Activated T-cell treated with anti-CD3 and anti-CD28 coated beads, Interleukin-2, amount 50 U/mL, for 72 hours (primary cell): Measurements from ENCODE around the gene SLC29A1. TPM values are rescaled to one million over a fixed set of nuclear protein-coding genes. Genes with fewer than 3 reads are reported as not detected.

Source experiments
- ATAC-seq, 2 donors: fragments of 150-1000 bp; cut with Tn5 transposase; replicated peaks in 1 of 2; 2 replicates each; pipeline ENCODE4 v1.10.0; 2021; ENCODE audit warnings: moderate library complexity in 2 of 2, mild to moderate bottlenecking in 1 of 2
- DNase-seq, 2 donors: peaks; one replicate each; pipeline ENCODE4 v3.0.0; 2021 to 2022; ENCODE audit warnings: mixed read lengths in 1 of 2
- H3K27ac Mint-ChIP-seq: one replicate; pipeline ENCODE4 v1.8.0; 2022; ENCODE audit warnings: mild to moderate bottlenecking, moderate library complexity, mixed read lengths
- H3K27me3 Mint-ChIP-seq: one replicate; pipeline ENCODE4 v1.8.0; 2022; ENCODE audit warnings: low read depth, mixed read lengths
- H3K36me3 Mint-ChIP-seq, 2 donors: one replicate each; pipeline ENCODE4 v1.8.0; 2022; ENCODE audit warnings: mixed read lengths in 2 of 2, mild to moderate bottlenecking in 1 of 2; ENCODE audit not compliant: insufficient read depth in 2 of 2
- H3K4me1 Mint-ChIP-seq: one replicate; pipeline ENCODE4 v1.8.0; 2022; ENCODE audit warnings: low read depth, mixed read lengths
- H3K4me3 Mint-ChIP-seq, 2 donors: one replicate each; pipeline ENCODE4 v1.8.0; 2022; ENCODE audit warnings: mild to moderate bottlenecking in 2 of 2, mixed read lengths in 2 of 2, moderate library complexity in 2 of 2
- H3K9me3 Mint-ChIP-seq, 2 donors: one replicate each; pipeline ENCODE4 v1.8.0; 2022; ENCODE audit warnings: mixed read lengths in 2 of 2
- total RNA-seq, 2 donors: library from RNA; stranded (reverse); gene quantifications; one replicate each; pipeline ENCODE4 v1.2.3, GENCODE V29; 2022

SLC29A1 gene
- total RNA-seq, 2 donors from 2014 or later = 21.7 to 28.0 TPM

DNA sequence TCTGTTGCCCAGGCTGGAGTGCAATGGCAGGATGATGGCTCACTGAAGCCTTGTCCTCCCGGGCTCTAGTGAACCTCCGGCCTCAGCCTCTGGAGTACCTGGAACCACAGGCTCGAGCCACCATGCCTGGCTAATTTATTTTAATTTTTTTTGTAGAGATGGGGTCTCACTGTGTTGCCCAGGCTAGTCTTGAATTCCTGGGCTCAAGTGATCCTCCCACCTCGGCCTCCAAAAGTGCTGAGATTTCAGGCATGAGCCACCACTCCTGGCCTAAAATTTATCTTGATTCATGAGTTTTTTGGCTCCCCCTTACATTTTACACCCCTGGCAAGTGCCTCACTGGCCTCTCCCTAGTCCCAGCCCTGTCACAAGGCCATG is 2.5 kb upstream of the SLC29A1 start:
- Mint-ChIP-seq H3K27ac (no peak overlapping the region), H3K4me1 (peaks cover 46% of the 10 kb centered on the region), H3K27me3 (no peaks in the 10 kb centered on the region), H3K4me3 (peak overlapping the region in 1 of 2 donors; percentile 39), H3K36me3 (peaks cover 0 to 1% of the 10 kb centered on the region in 2 donors), H3K9me3 (no peaks in the 10 kb centered on the region)
- ATAC-seq (no peak), DNase-seq (no peak)

DNA sequence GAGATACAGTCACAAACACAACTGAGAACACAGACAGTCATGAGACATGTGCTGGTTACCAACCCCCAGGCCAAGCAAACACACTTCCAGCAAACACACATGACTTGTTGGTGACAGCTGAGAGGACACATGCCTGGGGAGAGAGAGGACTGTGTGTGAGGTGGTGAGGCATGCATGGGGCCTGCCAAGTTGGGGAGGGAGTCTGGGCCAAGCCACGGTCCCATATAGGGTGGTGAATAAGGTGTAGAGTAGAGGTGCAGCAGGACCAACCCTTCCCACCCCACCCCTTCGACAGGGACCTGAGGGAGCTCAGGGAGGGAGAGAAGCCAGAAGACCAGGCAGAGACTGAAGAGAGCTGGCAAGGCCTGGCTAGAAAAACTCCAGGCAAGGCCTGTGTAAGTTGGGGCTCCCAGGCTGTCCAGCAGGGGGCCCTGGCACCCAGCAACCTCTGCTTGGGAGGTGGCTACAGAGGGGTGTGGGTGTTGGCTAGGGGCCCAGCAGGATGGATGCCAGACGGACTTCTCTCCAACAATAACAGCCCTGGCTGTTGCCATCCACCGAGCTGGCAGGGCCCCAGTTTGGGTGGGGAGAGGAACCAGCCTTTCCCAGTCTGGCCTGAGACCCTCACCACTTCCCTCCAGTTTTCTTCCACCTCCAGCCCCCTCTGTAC is 2.0 kb upstream of the SLC29A1 start:
- DNase-seq = peak; percentile 85 to 86
- Mint-ChIP-seq H3K9me3 (no peaks in the 10 kb centered on the region), H3K27me3 (no peaks in the 10 kb centered on the region), H3K36me3 (peaks cover 0 to 1% of the 10 kb centered on the region in 2 donors), H3K4me3 (peak overlapping the region; percentile 35 to 39), H3K4me1 (peaks cover 52% of the 10 kb centered on the region), H3K27ac (no peak overlapping the region)
- peak; percentile 70 for ATAC-seq

DNA sequence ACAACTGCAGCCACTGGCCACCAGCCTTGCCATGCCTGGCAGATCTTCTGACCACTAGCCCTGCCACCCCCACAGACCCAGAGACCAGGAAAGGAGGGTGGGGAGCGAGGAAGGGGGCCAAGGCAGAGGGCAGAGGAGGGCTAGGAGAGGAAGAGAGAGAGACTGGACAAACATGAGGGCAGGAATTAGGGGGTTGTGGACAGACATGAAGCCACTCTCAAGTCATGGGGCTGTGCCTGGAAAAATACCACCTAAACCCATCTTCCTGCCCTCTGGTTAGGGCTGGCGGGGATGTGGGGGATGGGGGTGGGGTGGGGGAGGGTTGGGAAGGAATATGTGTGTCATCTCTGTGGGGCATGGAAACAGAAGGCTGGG is 1.4 kb upstream of the SLC29A1 start:
- ATAC-seq (no peak), DNase-seq (no peak)
- Mint-ChIP-seq H3K4me3 (peak overlapping the region in 1 of 2 donors; percentile 35), H3K27me3 (no peaks in the 10 kb centered on the region), H3K4me1 (peaks cover 53% of the 10 kb centered on the region), H3K9me3 (no peaks in the 10 kb centered on the region), H3K36me3 (peaks cover 0 to 1% of the 10 kb centered on the region in 2 donors), H3K27ac (no peak overlapping the region)

DNA sequence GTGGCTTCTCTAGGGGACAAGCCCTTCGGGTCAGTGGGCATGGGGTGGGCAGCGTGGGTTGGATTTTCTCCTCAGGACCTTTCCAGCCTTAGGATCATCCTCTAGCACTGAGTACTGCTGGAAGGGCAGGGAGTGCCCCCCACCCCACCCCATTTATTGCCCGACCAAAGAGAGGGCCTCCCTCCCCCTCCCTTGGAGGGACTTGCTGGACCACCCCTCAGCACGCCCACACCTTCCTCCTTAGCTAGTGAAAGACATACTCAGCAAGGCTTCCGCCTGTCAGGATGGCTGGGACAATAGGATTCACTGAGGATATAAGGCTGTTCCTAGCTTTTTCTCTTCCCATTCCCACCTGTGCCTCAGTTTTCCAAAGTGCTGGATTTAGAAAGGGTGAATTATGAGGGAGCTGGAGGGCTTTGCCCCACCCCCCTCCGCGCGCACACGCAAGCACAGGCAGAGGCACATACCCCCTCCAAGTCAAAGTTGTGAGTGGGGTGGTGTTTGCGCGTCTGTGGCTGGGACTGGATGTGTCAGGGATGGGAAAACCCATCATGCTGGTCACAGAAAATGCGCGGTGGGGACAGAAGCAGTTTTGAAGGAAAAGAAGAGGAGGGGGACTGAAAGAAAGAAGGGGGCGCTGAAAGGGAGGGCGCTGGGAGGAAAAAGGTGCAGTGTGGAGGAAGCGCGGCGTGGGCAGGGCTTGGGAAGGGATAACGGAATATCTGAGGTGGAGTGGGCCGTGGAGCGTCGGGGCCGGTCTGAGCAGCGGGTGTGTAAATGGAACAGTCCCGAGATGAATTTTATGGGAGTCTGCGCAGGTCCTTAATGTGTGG is 693 bp upstream of the SLC29A1 start:
- DNase-seq = peak in 1 of 2 donors; percentile 18
- peaks cover 0 to 1% of the 10 kb centered on the region in 2 donors for H3K36me3 Mint-ChIP-seq
- no peak for ATAC-seq

DNA sequence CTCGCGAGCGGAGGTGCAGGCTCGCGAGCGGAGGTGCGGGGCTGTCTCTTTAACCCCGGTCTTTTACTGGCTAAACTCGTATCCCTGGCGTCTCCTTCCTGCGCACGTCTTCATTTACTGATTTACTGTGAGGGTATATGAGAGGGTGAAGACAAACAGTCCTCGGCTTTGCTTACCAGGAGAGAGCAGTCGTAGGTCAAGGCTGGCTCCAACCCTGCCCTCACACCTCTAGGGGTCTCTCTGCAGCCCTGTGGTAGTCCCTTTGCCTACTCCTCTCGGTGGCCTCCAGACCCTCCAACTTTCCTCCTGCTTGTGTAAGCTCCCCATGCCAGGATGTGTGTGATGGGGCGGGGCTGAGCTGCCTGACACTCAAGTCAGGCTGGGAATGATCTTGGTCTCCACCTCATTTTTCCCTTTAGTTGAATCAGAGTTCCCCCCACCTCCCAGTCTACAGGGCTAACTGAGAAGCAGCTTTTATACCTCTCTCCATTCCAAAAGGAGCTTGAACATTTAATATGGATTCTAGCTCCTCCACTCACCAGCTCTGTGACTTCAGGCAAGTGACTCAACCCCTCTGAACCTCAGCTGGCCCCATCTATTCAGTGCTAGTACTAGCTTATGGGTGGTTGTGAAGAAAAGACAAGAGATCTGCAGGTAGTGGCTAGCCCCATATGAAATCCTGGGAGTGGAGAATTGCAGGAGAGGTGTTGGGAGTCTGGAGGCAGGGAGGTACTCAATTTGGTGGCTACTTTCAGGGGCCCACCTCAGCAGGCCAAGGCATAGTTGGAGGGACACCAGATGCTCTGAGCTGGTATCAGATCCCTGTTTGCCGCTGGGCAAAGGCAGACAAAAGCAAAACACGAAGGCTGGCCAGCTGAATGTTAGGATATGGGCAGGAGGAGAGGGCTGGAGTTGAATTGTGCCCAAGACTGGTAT is 902 bp downstream of the SLC29A1 start:
- Mint-ChIP-seq H3K36me3 (peaks cover 0 to 1% of the 10 kb centered on the region in 2 donors), H3K4me3 (peak overlapping the region; percentile 89 to 95), H3K27ac (no peak overlapping the region), H3K9me3 (no peaks in the 10 kb centered on the region), H3K4me1 (peaks cover 49% of the 10 kb centered on the region), H3K27me3 (no peaks in the 10 kb centered on the region)
- peak; percentile 9 to 14 for ATAC-seq
- DNase-seq = peak in 1 of 2 donors; percentile 36

More for the DNA sequence above, 693 bp upstream of the SLC29A1 start:
- peaks cover 53% of the 10 kb centered on the region for H3K4me1 Mint-ChIP-seq
- H3K9me3 Mint-ChIP-seq = no peaks in the 10 kb centered on the region
- no peak overlapping the region for H3K27ac Mint-ChIP-seq
- no peaks in the 10 kb centered on the region for H3K27me3 Mint-ChIP-seq
- peak overlapping the region; percentile 89 to 95 for H3K4me3 Mint-ChIP-seq

DNA sequence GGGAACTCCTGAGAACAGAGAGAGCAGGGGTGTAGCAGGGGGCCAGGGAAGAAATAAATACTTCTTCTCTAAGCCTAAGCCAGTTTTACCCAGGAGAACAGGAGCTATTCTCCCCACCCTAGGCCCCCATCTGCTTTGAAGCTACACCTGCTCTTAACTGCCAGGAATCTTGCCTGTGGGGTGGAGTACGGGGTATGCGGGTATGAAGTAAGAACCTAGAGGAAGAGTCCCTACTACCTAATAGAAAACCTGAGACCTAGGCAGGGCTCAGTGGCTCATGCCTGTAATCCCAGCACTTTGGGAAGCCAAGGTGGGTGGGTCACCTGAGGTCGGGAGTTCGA is 1.5 kb downstream of the SLC29A1 start:
- Mint-ChIP-seq H3K9me3 (no peaks in the 10 kb centered on the region), H3K36me3 (peaks cover 0 to 1% of the 10 kb centered on the region in 2 donors), H3K27me3 (no peaks in the 10 kb centered on the region), H3K27ac (no peak overlapping the region), H3K4me1 (peaks cover 49% of the 10 kb centered on the region), H3K4me3 (peak overlapping the region; percentile 89 to 95)
- no peak for ATAC-seq
- DNase-seq = no peak

DNA sequence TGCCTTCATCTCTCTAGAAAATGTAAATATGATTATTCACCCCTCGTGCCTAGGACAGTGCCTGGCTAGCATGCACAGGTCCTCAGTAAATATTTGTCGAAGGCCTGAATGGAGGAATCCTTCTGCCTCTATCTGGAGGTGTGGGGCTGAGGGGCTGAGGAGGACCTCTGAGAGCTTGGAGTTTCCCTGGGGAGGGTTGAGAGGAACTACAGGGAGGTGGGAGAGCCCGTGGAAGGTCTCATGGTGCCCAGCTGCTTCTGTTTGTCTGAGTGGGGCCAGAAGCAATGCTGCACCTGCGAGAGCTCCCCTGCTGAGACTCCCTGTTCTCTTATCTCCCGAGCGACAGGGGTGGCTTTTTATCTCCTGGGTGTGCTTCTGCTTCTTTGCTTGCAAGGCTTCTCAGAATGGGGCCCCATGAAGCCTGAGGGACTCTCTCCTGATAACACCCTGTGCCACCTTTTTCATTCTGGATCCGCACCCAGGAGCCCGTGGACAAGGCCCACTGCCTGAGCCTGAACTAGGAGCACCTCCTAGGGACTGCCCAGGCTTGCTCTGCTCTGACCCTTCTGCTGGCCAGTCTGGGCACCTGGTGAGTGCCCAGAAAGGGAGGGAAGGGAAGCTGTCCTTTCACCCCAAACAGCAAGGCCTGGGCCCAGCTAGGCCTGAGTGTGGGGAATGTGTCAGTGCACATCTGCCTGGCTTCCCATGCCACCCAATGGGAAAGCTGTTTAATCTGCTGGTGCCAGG is 2.4 kb downstream of the SLC29A1 start:
- H3K4me1 Mint-ChIP-seq = peaks cover 49% of the 10 kb centered on the region
- no peak overlapping the region for H3K27ac Mint-ChIP-seq
- peak overlapping the region; percentile 39 to 64 for H3K4me3 Mint-ChIP-seq
- peaks cover 0 to 2% of the 10 kb centered on the region in 2 donors for H3K36me3 Mint-ChIP-seq
- ATAC-seq (no peak), DNase-seq (no peak)
- no peaks in the 10 kb centered on the region for H3K27me3 Mint-ChIP-seq
- H3K9me3 Mint-ChIP-seq = no peaks in the 10 kb centered on the region

DNA sequence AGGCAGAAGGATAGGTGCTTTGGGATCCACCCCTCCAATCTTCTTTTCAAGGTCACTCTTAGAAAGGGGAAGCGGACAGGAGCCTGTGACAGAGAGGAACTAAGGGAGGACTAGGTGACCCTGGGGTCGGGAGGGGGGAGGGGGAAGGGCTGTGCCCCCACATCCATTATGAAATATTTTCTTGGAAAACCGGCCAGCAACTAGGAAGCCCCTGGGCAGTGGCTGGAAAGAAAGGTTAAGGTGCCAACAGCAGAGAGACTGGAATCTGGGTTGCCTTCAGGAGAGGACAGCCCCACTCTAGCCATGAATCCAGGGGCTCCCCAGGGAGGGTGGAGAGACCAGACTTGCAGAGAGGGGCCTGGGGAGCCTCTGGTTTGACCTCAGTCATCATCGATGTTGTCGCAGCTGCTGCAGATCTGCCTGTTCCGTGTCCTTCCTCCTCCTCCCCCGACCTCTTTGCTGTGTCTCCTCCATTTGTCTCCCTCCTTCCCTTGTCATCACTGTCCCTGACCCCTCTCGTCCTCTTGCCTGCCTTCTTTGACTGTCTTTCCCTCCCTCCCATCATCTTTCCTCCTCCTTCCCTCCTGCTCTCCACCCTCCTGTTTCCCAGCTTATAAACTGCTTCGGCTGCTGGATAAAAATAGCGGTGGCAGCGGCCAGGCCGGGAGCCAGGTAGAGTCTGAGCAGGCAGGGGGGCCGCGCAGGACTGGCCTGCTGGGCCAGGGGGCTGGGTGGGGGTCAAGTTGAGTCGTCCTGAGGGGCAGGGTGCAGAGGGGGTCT is 3.2 kb downstream of the SLC29A1 start:
- Mint-ChIP-seq H3K27me3 (no peaks in the 10 kb centered on the region), H3K4me3 (no peak overlapping the region), H3K9me3 (no peaks in the 10 kb centered on the region), H3K27ac (no peak overlapping the region), H3K4me1 (peaks cover 42% of the 10 kb centered on the region), H3K36me3 (peaks cover 0 to 4% of the 10 kb centered on the region in 2 donors)
- no peak for ATAC-seq
- DNase-seq = no peak

DNA sequence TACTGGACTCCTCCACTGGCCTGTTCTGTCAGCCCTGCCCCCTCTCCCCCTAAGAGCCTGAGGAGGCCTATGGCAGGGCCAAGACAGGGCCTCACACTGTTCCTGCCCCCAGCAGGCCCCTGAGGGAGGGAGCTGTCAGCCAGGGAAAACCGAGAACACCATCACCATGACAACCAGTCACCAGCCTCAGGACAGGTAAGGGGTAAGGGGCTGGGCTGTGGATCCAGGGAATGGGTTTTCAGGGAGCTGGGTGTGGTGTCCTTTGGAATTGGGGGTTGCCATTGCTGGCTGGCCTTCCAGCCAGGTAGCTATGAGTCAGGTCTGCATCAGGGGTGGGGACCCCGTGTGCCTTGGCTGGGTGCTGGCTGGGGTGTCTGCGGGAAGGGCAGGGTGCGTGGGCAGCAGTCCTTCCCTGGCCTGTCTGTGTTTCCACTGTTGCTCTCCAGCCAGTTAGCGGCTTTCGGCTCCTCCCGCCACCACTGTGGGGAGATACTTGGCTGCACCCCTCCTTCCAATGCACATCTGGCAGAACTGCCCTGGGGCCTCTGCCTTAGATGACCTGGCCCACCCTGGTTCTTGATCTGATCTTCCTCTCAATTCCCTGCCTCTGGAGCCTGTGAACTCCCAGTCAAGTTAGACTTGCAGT is 3.9 kb downstream of the SLC29A1 start:
- H3K27me3 Mint-ChIP-seq = no peaks in the 10 kb centered on the region
- H3K36me3 Mint-ChIP-seq = peaks cover 0 to 4% of the 10 kb centered on the region in 2 donors
- H3K4me1 Mint-ChIP-seq = peaks cover 35% of the 10 kb centered on the region
- no peaks in the 10 kb centered on the region for H3K9me3 Mint-ChIP-seq
- no peak overlapping the region for H3K4me3 Mint-ChIP-seq
- no peak overlapping the region for H3K27ac Mint-ChIP-seq
- DNase-seq (no peak), ATAC-seq (no peak)

DNA sequence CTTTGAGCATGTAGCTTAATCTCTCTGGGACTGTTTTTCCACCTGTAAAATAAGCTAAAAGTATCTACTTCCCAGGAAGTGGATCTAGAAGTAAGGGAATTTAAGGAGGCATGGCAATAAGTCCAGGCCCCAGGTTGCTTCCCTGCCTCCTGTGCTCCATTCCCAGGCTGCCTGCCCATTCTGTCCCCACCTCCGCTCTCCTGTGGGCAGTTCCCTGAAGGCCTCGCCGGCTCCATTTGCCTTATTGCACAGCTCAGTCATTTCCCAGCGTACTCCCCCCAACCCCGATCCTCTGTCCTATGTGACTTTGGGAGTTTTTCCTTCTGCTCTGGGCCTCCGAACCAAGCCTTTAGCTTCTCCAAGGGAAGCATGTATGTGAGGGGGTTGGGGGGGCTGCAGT is 4.6 kb downstream of the SLC29A1 start:
- Mint-ChIP-seq H3K27me3 (no peaks in the 10 kb centered on the region), H3K9me3 (no peaks in the 10 kb centered on the region), H3K36me3 (peaks cover 0 to 6% of the 10 kb centered on the region in 2 donors), H3K4me1 (peaks cover 27% of the 10 kb centered on the region), H3K4me3 (no peak overlapping the region), H3K27ac (no peak overlapping the region)
- no peak for DNase-seq
- no peak for ATAC-seq

DNA sequence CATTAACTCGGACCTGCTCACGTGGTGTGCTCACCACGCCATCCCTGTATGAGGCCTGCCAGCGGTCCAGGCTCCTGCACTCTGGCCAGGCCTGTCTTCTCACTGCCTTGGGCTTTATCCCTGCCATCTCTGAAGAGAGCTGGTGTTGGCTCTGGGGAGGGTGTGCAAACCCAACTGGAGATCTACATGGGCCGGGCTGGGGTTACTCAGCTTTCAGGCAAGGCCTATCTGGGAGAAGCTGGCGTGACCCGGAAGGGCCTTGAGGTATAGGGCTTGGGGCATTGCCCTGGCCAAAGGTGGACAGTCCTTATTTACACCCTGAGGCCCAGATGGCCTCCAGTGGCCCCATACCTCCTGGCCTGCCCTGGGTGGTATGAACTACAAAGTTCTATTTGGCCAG is 5.0 kb downstream of the SLC29A1 start:
- peaks cover 25% of the 10 kb centered on the region for H3K4me1 Mint-ChIP-seq
- peaks cover 0 to 6% of the 10 kb centered on the region in 2 donors for H3K36me3 Mint-ChIP-seq

More for the DNA sequence above, 5.0 kb downstream of the SLC29A1 start:
- H3K9me3 Mint-ChIP-seq = no peaks in the 10 kb centered on the region
- H3K4me3 Mint-ChIP-seq = no peak overlapping the region
- no peak overlapping the region for H3K27ac Mint-ChIP-seq
- ATAC-seq = no peak
- DNase-seq = no peak
- no peaks in the 10 kb centered on the region for H3K27me3 Mint-ChIP-seq
